H1 (cell line): Measurements from ENCODE around the gene CHSY1.
"Not testable (repeated sequence)": the region's sequence is repeated elsewhere in the genome, so short reads cannot be mapped to it uniquely, and the experiment has no call there.

ENCODE experiments used
- CEBPB ChIP-seq: IDR thresholded peaks from 2 replicates; pipeline ENCODE4 v1.6.1; 2012; ENCODE audit warnings: low read depth, low read length
- TF ChIP-seq, protein P1 (sequence below), 3 experiments: IDR thresholded peaks; 1 replicate in 2 of 3; 2 replicates in 1 of 3; pipeline versions ENCODE4 v1.5.1 to v1.6.1; 2011; ENCODE audit warnings: low read length in 3 of 3, mild to moderate bottlenecking in 3 of 3, inconsistent platforms in 2 of 3, low read depth in 1 of 3, moderate library complexity in 1 of 3; ENCODE audit not compliant: insufficient read depth in 1 of 3; ENCODE audit errors: control extremely low read depth in 1 of 3

DNA sequence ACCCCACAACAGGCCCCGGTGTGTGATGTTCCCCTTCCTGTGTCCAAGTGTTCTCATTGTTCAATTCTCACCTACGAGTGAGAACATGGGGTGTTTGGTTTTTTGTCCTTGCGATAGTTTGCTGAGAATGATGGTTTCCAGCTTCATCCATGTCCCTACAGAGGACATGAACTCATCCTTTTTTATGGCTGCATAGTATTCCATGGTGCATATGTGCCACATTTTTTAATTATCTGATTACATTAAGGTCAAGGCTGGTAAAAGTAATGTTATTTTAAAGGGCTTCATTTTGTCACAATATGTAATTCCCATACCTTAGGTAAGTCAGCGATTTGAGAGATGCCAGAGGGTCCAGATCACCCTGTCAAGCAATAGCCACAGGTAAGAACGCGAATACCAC, 35.5 kb upstream of the CHSY1 start:
- TF ChIP-seq, protein P1, sequence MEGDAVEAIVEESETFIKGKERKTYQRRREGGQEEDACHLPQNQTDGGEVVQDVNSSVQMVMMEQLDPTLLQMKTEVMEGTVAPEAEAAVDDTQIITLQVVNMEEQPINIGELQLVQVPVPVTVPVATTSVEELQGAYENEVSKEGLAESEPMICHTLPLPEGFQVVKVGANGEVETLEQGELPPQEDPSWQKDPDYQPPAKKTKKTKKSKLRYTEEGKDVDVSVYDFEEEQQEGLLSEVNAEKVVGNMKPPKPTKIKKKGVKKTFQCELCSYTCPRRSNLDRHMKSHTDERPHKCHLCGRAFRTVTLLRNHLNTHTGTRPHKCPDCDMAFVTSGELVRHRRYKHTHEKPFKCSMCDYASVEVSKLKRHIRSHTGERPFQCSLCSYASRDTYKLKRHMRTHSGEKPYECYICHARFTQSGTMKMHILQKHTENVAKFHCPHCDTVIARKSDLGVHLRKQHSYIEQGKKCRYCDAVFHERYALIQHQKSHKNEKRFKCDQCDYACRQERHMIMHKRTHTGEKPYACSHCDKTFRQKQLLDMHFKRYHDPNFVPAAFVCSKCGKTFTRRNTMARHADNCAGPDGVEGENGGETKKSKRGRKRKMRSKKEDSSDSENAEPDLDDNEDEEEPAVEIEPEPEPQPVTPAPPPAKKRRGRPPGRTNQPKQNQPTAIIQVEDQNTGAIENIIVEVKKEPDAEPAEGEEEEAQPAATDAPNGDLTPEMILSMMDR (IDR thresholded peaks at IDR 0.05; ENCODE audit: control extremely low read depth in 1 of 3, insufficient read depth in 1 of 3, low read depth in 1 of 3, low read length in 3 of 3): not testable (repeated sequence)
- TF ChIP-seq CEBPB: not testable (repeated sequence)
